HCT116 (cell line): ENCODE results near the gene IL1RAP. TPM values are rescaled to one million over a fixed set of nuclear protein-coding genes. Genes with fewer than 3 reads are reported as not detected.

ENCODE experiments used
- ATAC-seq: fragments of 200-7000 bp; cut with Tn5 transposase; 2 replicates; pipeline ENCODE4 v1.9.1; 2020; ENCODE audit warnings: mild to moderate bottlenecking, moderate library complexity
- BruUV-seq: library from RNA; stranded (reverse); fragments of 400-500 nt; replicated peaks from 2 replicates; lab custom pipeline; 2021; lab: Mats Ljungman, UMichigan
- CTCF ChIA-PET: fragments of 300-600 bp; sonication (Branson Sonifier 250); formaldehyde crosslinking; loops from one replicate; lab custom pipeline; 2021; ENCODE audit warnings: antibody characterized with exemption; lab: Charles Lee
- POLR2A ChIA-PET: fragments of 300-600, 350-600 bp; sonication (Branson Sonifier 250); formaldehyde crosslinking; loops from one replicate; lab custom pipeline; 2021; ENCODE audit warnings: antibody characterized with exemption; lab: Charles Lee
- RAD21 ChIA-PET, 2 experiments: fragments of 300-600 bp; sonication (Branson Sonifier 250); formaldehyde crosslinking; loops; one replicate each; lab custom pipeline; 2023; ENCODE audit warnings: low total read pairs in 2 of 2; ENCODE audit not compliant: uncharacterized antibody in 2 of 2, unreplicated experiment in 2 of 2, low non-redundant PET in 1 of 2; lab: Charles Lee
- DNase-seq: peaks from one replicate; pipeline ENCODE4 v3.0.0-alpha.2; 2010; ENCODE audit warnings: low read depth, low spot score
- H2AFZ ChIP-seq: fragments of 200-600 bp; shearing (Covaris generic), sonication (generic); 2 replicates; pipeline ENCODE4 v1.6.1; 2017; ENCODE audit warnings: low read depth, mixed run types, mixed read lengths, antibody characterized with exemption, low read length; ENCODE audit not compliant: poor library complexity, severe bottlenecking
- H3K27ac ChIP-seq: 2 replicates; pipeline ENCODE4 v1.5.1; 2012; ENCODE audit warnings: low read depth, low read length
- H3K27me3 ChIP-seq: fragments of 200-600 bp; sonication (generic); 2 replicates; pipeline ENCODE4 v1.6.1; 2016; ENCODE audit warnings: mixed run types, low read length, mixed read lengths; ENCODE audit not compliant: insufficient read depth
- H3K36me3 ChIP-seq, 2 experiments: fragments of 200-500 bp in 1 of 2; fragments of 200-600 bp in 1 of 2; sonication (Bioruptor generic) in 1 of 2; sonication (generic) in 1 of 2; 2 replicates each; pipeline versions ENCODE4 v1.5.1 to v1.6.1; 2014 to 2016; ENCODE audit warnings: low read length in 2 of 2, inconsistent platforms in 1 of 2, mixed read lengths in 1 of 2, mixed run types in 1 of 2; ENCODE audit not compliant: insufficient read depth in 2 of 2, control insufficient read depth in 1 of 2
- H3K4me1 ChIP-seq, 2 experiments: fragments of 200-600 bp in 1 of 2; sonication (generic) in 1 of 2; 2 replicates each; pipeline versions ENCODE4 v1.5.1 to v1.6.1; 2012 to 2017; ENCODE audit warnings: low read length in 2 of 2, inconsistent platforms in 1 of 2, mild to moderate bottlenecking in 1 of 2, mixed read lengths in 1 of 2, mixed run types in 1 of 2, moderate library complexity in 1 of 2; ENCODE audit not compliant: insufficient read depth in 2 of 2, control insufficient read depth in 1 of 2
- H3K4me2 ChIP-seq: fragments of 200-600 bp; sonication (generic); 2 replicates; pipeline ENCODE4 v1.6.1; 2017; ENCODE audit warnings: mixed run types, low read length, mixed read lengths
- H3K4me3 ChIP-seq, 2 experiments: fragments of 200-600 bp in 1 of 2; sonication (generic) in 1 of 2; replicated peaks in 1 of 2; 2 replicates each; pipeline ENCODE4 v1.5.1; 2011 to 2016; ENCODE audit warnings: low read length in 2 of 2, control low read depth in 1 of 2, low read depth in 1 of 2, mild to moderate bottlenecking in 1 of 2, mixed read lengths in 1 of 2, mixed run types in 1 of 2
- H3K79me2 ChIP-seq: fragments of 200-600 bp; sonication (generic); 2 replicates; pipeline ENCODE4 v1.6.1; 2017; ENCODE audit warnings: mild to moderate bottlenecking, mixed run types, low read length, moderate library complexity, mixed read lengths; ENCODE audit not compliant: insufficient read depth
- H3K9ac ChIP-seq: fragments of 200-600 bp; sonication (generic); 2 replicates; pipeline ENCODE4 v1.6.1; 2016; ENCODE audit warnings: low read length, mixed read lengths
- H3K9me2 ChIP-seq: fragments of 200-600 bp; sonication (generic), shearing (Covaris generic); 2 replicates; pipeline ENCODE4 v1.6.1; 2017; ENCODE audit warnings: mixed run types, mild to moderate bottlenecking, moderate library complexity; ENCODE audit not compliant: insufficient read depth
- H3K9me3 ChIP-seq, 2 experiments: fragments of 200-500 bp in 1 of 2; fragments of 200-600 bp in 1 of 2; sonication (Bioruptor generic) in 1 of 2; sonication (generic) in 1 of 2; 2 replicates each; pipeline ENCODE4 v1.6.1; 2014 to 2017; ENCODE audit warnings: low read length in 2 of 2, mixed read lengths in 2 of 2, inconsistent platforms in 1 of 2, low read depth in 1 of 2, mild to moderate bottlenecking in 1 of 2, mixed run types in 1 of 2, moderate library complexity in 1 of 2; ENCODE audit not compliant: control insufficient read depth in 1 of 2, insufficient read depth in 1 of 2
- H4K20me1 ChIP-seq: fragments of 200-600 bp; sonication (generic), shearing (Covaris generic); 2 replicates; pipeline ENCODE4 v1.6.1; 2017; ENCODE audit warnings: mixed run types, mild to moderate bottlenecking, moderate library complexity; ENCODE audit not compliant: insufficient read depth
- CEBPB ChIP-seq: IDR thresholded peaks from 2 replicates; pipeline ENCODE4 v1.6.1; 2012; ENCODE audit warnings: low read depth
- EGR1 ChIP-seq: IDR thresholded peaks from 2 replicates; pipeline ENCODE4 v1.6.1; 2012; ENCODE audit warnings: low read depth
- ELF1 ChIP-seq: IDR thresholded peaks from 2 replicates; pipeline ENCODE4 v1.6.1; 2012; ENCODE audit warnings: low read depth, borderline replicate concordance
- EZH2 ChIP-seq: fragments of 200-600 bp; sonication (generic); IDR thresholded peaks from 2 replicates; pipeline ENCODE4 v1.6.1; 2017; ENCODE audit warnings: antibody characterized with exemption, mixed run types
- EZH2phosphoT487 ChIP-seq: fragments of 200-600 bp; IDR thresholded peaks from 2 replicates; pipeline ENCODE4 v1.6.1; 2018; ENCODE audit warnings: antibody characterized with exemption, borderline replicate concordance
- JUND ChIP-seq: IDR thresholded peaks from 2 replicates; pipeline ENCODE4 v1.6.1; 2012
- POLR2AphosphoS5 ChIP-seq: IDR thresholded peaks from 2 replicates; pipeline ENCODE4 v1.6.1; 2011; ENCODE audit warnings: mild to moderate bottlenecking, low read depth, low read length, moderate library complexity
- RAD21 ChIP-seq: IDR thresholded peaks from 2 replicates; pipeline ENCODE4 v1.6.1; 2012; ENCODE audit warnings: low read depth, mild to moderate bottlenecking
- SP1 ChIP-seq: IDR thresholded peaks from 2 replicates; pipeline ENCODE4 v1.6.1; 2012; ENCODE audit warnings: low read depth
- SRF ChIP-seq: IDR thresholded peaks from 2 replicates; pipeline ENCODE4 v1.6.1; 2012; ENCODE audit warnings: low read depth
- TCF7L2 ChIP-seq: IDR thresholded peaks from 2 replicates; pipeline ENCODE4 v1.7.0; 2011; ENCODE audit warnings: borderline replicate concordance, inconsistent platforms; ENCODE audit not compliant: insufficient read depth, insufficient read length; ENCODE audit errors: extremely low read depth
- ZFX ChIP-seq: fragments of 450-650 bp; IDR thresholded peaks from 2 replicates; pipeline ENCODE4 v1.6.1; 2017
- ZNF274 ChIP-seq: fragments of 200-500 bp; sonication (Bioruptor generic); IDR thresholded peaks from 2 replicates; pipeline ENCODE4 v1.6.1; 2014; ENCODE audit warnings: mild to moderate bottlenecking, low read depth, low read length, inconsistent platforms
- intact Hi-C: fragments of 100-400 bp; cut with micrococcal nuclease; formaldehyde crosslinking; loops from 2 replicates; pipeline ENCODE4 v1.10.0; 2022
- total RNA-seq: library from RNA; stranded (reverse); gene quantifications from one replicate; pipeline ENCODE4 v1.2.1, GENCODE V29; 2021; ENCODE audit not compliant: unreplicated experiment
- TF ChIP-seq, protein P1 (sequence below): IDR thresholded peaks from 2 replicates; pipeline ENCODE4 v1.6.1; 2012
- TF ChIP-seq, protein P2 (sequence below): IDR thresholded peaks from 2 replicates; pipeline ENCODE4 v1.6.1; 2011; ENCODE audit warnings: mild to moderate bottlenecking, low read length, moderate library complexity; ENCODE audit not compliant: insufficient replicate concordance; ENCODE audit errors: extremely low read depth

Gene IL1RAP
- total RNA-seq, 1 experiment from 2014 or later: 5.8 TPM

DNA sequence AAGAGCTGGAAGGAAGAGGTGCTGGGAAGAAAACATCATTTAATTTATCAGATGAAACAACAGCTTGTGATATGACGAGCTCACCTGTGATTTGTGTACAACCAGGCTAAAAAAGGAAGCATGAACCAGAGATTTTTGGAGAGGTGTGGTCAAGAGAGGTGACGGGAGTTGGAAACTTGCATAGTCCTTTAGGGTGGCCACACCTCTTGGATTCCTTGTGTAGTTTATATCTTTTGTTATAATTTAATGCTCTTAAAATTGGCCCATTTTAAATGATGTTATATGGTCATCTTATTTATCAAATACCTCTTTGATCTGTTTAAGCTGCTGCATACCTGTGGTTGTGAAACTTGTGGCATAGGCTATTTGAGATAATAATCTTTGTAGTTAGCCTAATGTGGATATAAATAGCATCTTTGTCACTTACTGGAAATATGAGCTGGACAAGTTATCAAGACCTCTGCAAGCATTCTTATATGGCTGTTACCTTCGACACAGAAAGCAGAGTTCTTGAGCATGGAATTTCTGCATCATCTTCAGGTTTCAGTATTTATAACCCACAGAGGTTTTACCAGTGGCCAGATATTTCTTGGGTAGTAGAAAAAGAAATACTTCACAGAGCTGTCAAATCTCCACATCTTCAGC lies 49.1 kb downstream of the IL1RAP start:
- no peaks in the 10 kb centered on the region for H3K36me3 ChIP-seq
- DNase-seq: peak; percentile 3
- H3K27me3 ChIP-seq: no peaks in the 10 kb centered on the region
- ChIA-PET POLR2A (interaction anchor here (1.4 kb wide), 1 partner anchor 16 kb away, joined by 3 read pairs; no protein-coding TSS in a partner anchor), RAD21 (no interaction called here), CTCF (no interaction called here)
- peaks cover 0 to 3% of the 10 kb centered on the region in 2 experiments; a peak in 1 of 4 replicates for H3K9me3 ChIP-seq
- no peak overlapping the region for H2AFZ ChIP-seq
- H3K4me2 ChIP-seq: peak overlapping the region; percentile 54
- no peak overlapping the region for H3K9ac ChIP-seq
- TF ChIP-seq CEBPB (peak; percentile 34; the same call in 1 of the 2 replicates), JUND (peak; percentile 33; the same call in 1 of the 2 replicates), SRF (0 out of 2 replicates have a peak, but pooled peaks have one; percentile 25), EZH2phosphoT487 (no peak), POLR2AphosphoS5 (no peak), RAD21 (no peak), EZH2 (no peak), SP1 (peak; percentile 37; the same call in 1 of the 2 replicates), ZNF274 (no peak)
- TF ChIP-seq, protein P1, sequence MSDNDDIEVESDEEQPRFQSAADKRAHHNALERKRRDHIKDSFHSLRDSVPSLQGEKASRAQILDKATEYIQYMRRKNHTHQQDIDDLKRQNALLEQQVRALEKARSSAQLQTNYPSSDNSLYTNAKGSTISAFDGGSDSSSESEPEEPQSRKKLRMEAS: no peak
- no peaks in the 10 kb centered on the region for H3K79me2 ChIP-seq
- H3K4me1 ChIP-seq: peaks cover 12 to 41% of the 10 kb centered on the region in 2 experiments
- BruUV-seq: no TSS peak
- H3K27ac ChIP-seq: no peak overlapping the region
- H3K9me2 ChIP-seq: no peaks in the 10 kb centered on the region
- intact Hi-C loops: no loop called here
- ATAC-seq: no peak
- no peak overlapping the region for H3K4me3 ChIP-seq
- H4K20me1 ChIP-seq: no peaks in the 10 kb centered on the region

DNA sequence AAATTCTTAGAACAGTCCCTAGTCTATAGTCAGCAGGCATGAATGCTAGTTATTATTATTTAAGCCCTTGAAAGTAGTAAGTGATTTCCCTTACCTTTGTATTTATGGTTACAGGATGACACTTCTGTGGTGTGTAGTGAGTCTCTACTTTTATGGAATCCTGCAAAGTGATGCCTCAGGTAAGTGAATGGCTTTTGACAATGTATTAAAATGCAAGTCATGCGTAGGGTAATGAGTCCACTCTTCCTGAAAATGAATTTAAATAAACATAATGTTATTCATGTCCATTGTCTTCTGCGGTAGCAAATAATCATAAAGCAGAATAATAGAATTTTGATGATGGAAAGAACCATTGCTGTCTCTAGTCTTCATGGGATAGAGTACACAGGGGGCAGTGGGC lies 50.3 kb downstream of the IL1RAP start:
- Histone ChIP-seq H3K4me1 (peaks cover 12 to 45% of the 10 kb centered on the region in 2 experiments), H3K9me3 (peaks cover 0 to 3% of the 10 kb centered on the region in 2 experiments; a peak in 1 of 4 replicates), H4K20me1 (no peaks in the 10 kb centered on the region), H2AFZ (no peak overlapping the region), H3K4me3 (no peak overlapping the region), H3K36me3 (no peaks in the 10 kb centered on the region), H3K4me2 (no peak overlapping the region), H3K27me3 (no peaks in the 10 kb centered on the region), H3K9ac (no peak overlapping the region), H3K9me2 (no peaks in the 10 kb centered on the region), H3K27ac (no peak overlapping the region), H3K79me2 (no peaks in the 10 kb centered on the region)
- ChIA-PET POLR2A (no interaction called here), RAD21 (no interaction called here), CTCF (no interaction called here)
- ATAC-seq (no peak), DNase-seq (no peak)
- intact Hi-C loops: no loop called here
- BruUV-seq: no TSS peak
- TF ChIP-seq POLR2AphosphoS5 (no peak), ZFX (no peak), ELF1 (no peak), SRF (no peak), EZH2phosphoT487 (no peak), TCF7L2 (no peak), JUND (no peak), EGR1 (no peak)
- TF ChIP-seq, protein P2, sequence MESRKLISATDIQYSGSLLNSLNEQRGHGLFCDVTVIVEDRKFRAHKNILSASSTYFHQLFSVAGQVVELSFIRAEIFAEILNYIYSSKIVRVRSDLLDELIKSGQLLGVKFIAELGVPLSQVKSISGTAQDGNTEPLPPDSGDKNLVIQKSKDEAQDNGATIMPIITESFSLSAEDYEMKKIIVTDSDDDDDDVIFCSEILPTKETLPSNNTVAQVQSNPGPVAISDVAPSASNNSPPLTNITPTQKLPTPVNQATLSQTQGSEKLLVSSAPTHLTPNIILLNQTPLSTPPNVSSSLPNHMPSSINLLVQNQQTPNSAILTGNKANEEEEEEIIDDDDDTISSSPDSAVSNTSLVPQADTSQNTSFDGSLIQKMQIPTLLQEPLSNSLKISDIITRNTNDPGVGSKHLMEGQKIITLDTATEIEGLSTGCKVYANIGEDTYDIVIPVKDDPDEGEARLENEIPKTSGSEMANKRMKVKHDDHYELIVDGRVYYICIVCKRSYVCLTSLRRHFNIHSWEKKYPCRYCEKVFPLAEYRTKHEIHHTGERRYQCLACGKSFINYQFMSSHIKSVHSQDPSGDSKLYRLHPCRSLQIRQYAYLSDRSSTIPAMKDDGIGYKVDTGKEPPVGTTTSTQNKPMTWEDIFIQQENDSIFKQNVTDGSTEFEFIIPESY: no peak
